ENCODE results near the gene RRH. TPM values are rescaled to one million over a fixed set of nuclear protein-coding genes. Genes with fewer than 3 reads are reported as not detected.

Gene RRH
- total and polyA plus RNA-seq, 7 donors, result not detected

- TF ChIP-seq CTCF (IDR thresholded peaks at IDR 0.05) (no peak), POLR2AphosphoS5 (IDR thresholded peaks at IDR 0.05) (no peak), POLR2A (IDR thresholded peaks at IDR 0.05) (no peak), EP300 (IDR thresholded peaks at IDR 0.05) (no peak)
- intact Hi-C loops (cut with DNase I), result no loop called here
- Histone ChIP-seq H3K4me3 (no peak overlapping the region), H3K36me3 (no peaks in the 10 kb centered on the region), H3K27ac (no peak overlapping the region), H3K27me3 (no peaks in the 10 kb centered on the region), H3K4me1 (no peaks in the 10 kb centered on the region), H3K9me3 (peaks cover 0 to 6% (median 0%) of the 10 kb centered on the region in 4 donors)
- no peak for DNase-seq
- WGBS, 2 donors, result 73 to 78% methylated on average over 3 of the region's 3 CpGs
Measured at GRCh38 chr4:109861916-109862511, 34.2 kb downstream of the RRH start.

- intact Hi-C loops (cut with DNase I), result no loop called here
- no peak for DNase-seq
- Histone ChIP-seq H3K36me3 (peaks cover 0 to 4% (median 0%) of the 10 kb centered on the region in 4 donors), H3K27me3 (no peaks in the 10 kb centered on the region), H3K27ac (no peak overlapping the region), H3K4me1 (no peaks in the 10 kb centered on the region), H3K9me3 (peaks cover 0 to 6% (median 0%) of the 10 kb centered on the region in 4 donors), H3K4me3 (no peak overlapping the region)
- no peak for TF ChIP-seq CTCF (IDR thresholded peaks at IDR 0.05)
Measured at GRCh38 chr4:109864134-109864533, 36.4 kb downstream of the RRH start.

- Histone ChIP-seq H3K4me1 (no peaks in the 10 kb centered on the region), H3K36me3 (peaks cover 0 to 12% (median 2%) of the 10 kb centered on the region in 4 donors), H3K4me3 (no peak overlapping the region), H3K9me3 (peaks cover 0 to 2% (median 0%) of the 10 kb centered on the region in 4 donors), H3K27me3 (no peaks in the 10 kb centered on the region), H3K27ac (no peak overlapping the region)
- intact Hi-C loops (cut with DNase I), result no loop called here
- DNase-seq, result no peak
- WGBS, 2 donors, result 96 to 97% methylated on average over 5 of the region's 5 CpGs
- TF ChIP-seq CTCF (IDR thresholded peaks at IDR 0.05) (no peak), EP300 (IDR thresholded peaks at IDR 0.05) (no peak), POLR2A (IDR thresholded peaks at IDR 0.05) (no peak), POLR2AphosphoS5 (IDR thresholded peaks at IDR 0.05) (no peak)
Measured at GRCh38 chr4:109870061-109870460, 42.3 kb downstream of the RRH start.

- TF ChIP-seq CTCF (IDR thresholded peaks at IDR 0.05) (no peak), POLR2AphosphoS5 (IDR thresholded peaks at IDR 0.05) (no peak), EP300 (IDR thresholded peaks at IDR 0.05) (no peak), POLR2A (IDR thresholded peaks at IDR 0.05) (no peak)
- intact Hi-C loops (cut with DNase I), result no loop called here
- Histone ChIP-seq H3K27ac (no peak overlapping the region), H3K36me3 (peaks cover 0 to 12% (median 2%) of the 10 kb centered on the region in 4 donors), H3K4me3 (no peak overlapping the region), H3K9me3 (peaks cover 0 to 2% (median 0%) of the 10 kb centered on the region in 4 donors), H3K4me1 (no peaks in the 10 kb centered on the region), H3K27me3 (no peaks in the 10 kb centered on the region)
- WGBS, 2 donors, result 94% methylated on average over 2 of the region's 2 CpGs
- DNase-seq, result no peak
Measured at GRCh38 chr4:109872065-109872464, 44.3 kb downstream of the RRH start.
